IPS-11a (cell line): ENCODE results near the gene CENPX.

Source experiments
- H3K4me3 ChIP-seq: one replicate; pipeline ENCODE4 v1.5.1; 2013; ENCODE audit warnings: low read depth, low read length, control low read depth

Gene CENPX

DNA sequence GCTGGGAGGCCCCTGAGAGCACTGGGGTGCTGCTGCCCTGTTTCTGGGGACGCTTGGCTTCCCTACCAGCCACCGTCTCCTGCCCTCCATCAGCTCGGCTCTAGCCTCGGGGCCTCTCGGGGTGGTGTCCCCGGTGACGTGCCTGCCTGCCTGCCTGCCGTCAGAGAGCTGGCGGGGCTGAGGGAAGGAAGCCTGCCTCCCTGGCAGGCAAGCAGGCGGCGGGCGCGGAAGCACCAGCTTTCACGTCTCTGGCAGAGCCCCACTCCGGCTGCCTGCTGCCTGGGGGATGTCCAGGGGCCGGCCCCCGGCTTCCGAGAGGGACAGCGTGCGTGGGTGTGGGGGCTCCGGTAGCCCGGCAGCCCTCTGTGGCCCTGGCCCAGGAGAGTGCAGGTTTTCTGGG is 9.3 kb downstream of the CENPX start:
- H3K4me3 ChIP-seq, result no peak overlapping the region

DNA sequence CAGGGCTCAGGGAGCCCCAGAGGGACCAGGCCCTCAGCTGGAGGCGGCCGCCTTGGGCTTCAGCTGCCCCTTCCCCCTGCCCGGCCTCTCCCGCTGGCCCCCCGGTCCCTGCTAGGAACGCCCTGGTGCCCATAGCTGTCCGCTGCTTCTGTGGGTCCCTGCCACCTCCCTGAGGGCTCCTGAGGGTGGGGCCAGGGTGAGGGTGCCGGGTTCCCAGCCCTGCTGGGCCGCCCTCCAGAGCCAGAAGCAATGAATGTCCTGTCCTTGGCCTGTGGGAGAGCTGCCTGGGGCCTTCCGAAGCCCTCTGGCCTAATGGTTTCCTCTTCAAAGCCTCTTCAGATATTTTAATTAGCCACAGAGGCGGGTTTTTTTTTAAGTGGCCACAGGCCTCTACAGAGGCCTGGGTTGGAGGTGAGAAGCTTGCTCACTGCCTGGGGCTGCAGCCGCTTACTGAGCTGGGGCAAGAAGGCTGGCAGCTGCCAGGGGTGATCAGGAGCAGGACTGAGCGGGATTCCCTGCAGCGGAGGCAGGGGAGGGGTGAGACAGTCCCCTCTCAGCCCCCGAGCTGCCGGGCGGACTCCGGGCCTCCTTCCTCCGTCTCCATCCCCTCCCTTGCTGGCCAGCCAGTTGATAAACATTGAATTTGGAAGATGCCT is 9.9 kb downstream of the CENPX start:
- no peak overlapping the region for H3K4me3 ChIP-seq

- no peak overlapping the region for H3K4me3 ChIP-seq
Measured at GRCh38 chr17:82012261-82012639, 10.4 kb downstream of the CENPX start.

DNA sequence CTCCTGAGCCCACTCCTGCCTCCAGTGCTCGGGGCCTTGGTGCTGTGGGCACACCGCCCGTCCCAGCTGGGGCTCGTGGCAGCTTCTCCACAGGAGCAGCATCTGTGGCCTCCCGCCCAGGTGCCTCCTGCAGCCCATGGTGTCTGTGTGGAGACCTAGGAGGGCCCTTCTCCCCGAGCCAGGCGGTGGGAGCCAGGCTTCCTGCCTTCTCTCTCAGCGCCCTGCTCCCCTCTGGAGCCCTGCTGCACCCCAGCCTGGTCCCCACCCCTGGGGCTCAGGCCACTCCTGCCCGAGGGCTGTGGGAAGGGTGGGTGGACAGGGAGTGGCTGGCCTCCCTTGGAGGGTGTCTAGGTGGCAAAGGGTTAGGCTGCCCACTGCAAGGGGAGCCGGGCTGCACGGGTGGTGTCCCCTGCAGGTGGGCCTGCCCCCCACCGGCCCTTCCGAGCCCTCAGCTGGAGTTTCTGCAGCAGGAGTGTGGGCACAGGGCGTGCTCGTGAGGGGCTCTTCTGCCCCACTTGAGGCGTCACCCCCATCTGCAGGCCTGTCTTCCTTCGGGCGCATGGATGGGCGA is 11.0 kb downstream of the CENPX start:
- no peak overlapping the region for H3K4me3 ChIP-seq

GRCh38 chr17:82010575-82011525 is 11.8 kb downstream of the CENPX start:
- H3K4me3 ChIP-seq, result no peak overlapping the region

GRCh38 chr17:82009413-82009812 is 13.3 kb downstream of the CENPX start:
- no peak overlapping the region for H3K4me3 ChIP-seq

DNA sequence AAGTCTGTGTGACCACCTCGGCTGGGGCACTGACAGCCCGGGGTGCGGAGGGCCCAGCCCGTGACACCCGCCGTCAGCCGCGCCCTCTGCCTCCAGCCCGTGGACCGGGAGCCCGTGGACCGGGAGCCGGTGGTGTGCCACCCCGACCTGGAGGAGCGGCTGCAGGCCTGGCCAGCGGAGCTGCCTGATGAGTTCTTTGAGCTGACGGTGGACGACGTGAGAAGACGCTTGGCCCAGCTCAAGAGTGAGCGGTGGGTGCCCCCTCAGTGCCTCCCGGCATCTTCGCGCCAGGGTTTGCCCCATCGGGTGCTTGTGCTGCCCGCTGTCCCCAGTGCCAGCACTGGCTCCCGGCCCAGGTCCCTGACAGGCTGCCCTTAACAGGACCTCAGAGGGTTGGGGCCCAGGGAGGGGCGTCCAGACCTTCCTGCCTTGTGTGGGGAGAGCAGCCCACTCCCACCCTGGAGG is 13.7 kb downstream of the CENPX start:
- no peak overlapping the region for H3K4me3 ChIP-seq

- no peak overlapping the region for H3K4me3 ChIP-seq
Measured at GRCh38 chr17:82008258-82008940, 14.3 kb downstream of the CENPX start.

- no peak overlapping the region for H3K4me3 ChIP-seq
Measured at GRCh38 chr17:82007495-82008257, 15.0 kb downstream of the CENPX start.

- no peak overlapping the region for H3K4me3 ChIP-seq
Measured at GRCh38 chr17:82007228-82007494, 15.5 kb downstream of the CENPX start.

- no peak overlapping the region for H3K4me3 ChIP-seq
Measured at GRCh38 chr17:82006468-82007227, 16.0 kb downstream of the CENPX start.

DNA sequence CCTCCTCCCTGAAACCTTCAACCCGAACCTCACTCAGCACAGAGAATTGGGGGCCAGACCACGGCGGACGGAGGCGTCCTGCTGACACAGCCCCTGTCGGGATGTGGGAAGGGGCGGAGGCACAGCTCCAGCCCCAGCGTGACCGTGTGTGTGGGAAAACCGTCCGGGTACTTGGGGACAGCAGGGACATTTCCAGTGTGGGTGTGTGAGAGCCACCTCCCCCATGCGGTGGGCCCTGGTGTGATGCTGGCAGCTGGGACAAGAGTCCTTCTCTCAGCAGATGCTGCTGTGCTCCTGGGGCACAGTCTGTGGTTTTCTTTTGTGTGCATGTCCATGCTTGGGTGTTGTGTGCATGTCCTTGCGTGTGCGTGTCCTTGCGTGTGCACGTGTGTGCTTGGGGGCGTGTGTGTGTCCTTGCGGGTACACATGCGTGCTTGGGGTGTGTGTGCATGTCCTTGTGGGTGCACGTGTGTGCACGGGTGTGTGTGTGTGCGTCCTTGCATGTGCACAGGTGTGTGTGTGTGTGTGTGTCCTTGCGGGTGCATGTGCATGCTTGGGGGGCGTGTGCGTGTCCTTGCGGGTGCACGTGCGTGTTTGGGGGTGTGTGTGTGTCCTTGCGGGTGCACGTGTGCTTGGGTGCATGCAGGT is 16.9 kb downstream of the CENPX start:
- no peak overlapping the region for H3K4me3 ChIP-seq

DNA sequence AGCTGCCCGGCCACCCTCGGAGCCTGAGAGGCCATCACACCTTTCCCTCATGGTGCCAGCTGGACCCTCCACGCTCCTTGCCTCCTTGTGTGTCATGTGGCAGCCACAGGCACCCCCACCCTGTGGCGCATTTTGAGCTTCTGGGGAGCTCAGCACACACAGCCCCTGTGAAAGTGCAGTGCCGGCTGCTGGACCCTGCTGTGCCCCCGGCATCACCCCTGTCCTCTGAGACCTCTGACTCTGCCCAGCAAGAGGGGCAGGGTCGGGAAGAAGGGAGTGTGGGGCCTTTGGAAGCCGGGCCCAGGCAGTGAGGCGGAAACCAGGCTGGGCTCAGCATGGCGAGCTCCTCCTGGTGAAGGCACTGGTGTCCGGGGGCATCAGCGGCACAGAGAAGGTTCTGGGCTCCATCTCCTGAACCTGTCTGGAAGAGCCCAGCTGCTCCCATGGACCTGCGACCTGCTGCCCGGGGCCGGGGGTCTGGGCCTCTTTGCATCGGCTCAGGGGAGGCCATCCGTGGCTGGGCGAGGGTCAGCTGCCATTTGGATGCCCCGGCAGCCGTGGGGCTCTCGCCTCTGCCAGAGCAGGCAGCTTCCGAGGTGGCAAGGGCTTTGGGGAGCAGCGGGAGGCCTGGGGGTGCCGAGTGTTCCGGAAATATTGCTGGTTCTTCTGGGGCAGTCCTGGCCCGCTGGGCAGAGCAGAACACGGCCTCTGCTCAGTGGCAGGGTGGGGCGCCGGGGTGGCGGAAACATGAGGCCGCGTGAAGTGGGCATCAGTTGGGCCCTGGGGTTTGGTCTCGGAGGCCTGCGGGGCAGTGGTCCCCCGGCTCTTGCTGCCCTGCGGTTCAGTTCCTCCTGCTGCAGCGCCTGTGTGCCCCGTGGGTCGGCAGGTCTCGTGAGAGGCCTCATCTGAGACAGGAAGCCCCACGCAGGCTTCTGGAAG is 17.9 kb downstream of the CENPX start:
- no peak overlapping the region for H3K4me3 ChIP-seq

DNA sequence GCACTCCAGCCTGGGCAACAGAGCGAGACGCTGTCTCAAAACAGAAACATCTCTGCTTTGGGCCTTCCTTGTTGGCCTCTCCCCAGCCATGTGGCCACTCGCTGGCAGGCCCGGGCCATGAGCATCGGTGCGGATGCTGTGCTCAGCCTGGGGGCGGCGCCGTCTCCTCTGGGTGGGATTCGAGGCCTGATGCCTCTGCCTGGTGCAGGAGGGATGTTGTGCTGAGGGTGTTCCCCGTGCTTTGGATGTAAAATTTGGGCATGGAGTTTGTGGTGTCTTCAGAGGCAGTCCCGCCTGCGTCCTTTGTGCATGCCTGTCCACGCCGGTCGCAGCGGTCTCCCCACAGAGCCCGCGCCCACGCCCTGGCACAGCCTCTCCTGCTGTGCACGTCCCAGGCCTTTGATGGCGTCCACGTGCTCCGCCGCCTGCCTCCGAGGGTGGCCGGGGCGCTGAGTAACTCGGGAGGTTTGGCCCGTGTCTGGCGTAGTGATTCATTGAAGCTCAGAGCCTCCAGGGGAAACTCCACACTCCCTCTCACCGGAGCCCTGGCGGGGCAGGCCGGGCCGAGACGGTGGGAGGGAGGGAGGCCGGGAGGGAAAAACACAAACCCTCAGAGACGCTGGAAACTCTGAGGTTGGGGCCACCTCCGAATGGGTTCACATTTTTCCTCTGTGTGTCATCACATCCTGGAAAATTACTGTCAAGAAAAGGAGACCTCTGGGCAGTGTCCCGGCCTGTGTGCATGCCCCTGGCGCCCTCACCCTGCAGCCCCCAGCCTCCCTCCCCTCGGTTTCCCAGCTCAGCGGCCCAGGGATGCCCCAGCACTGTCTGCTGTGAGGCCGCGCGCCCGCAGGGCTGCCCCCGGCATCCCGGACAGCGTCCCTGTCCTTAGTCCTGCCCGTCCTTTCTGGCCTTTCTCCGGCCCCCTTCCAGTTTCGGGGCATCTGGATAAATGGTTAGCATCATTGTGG is 19.0 kb downstream of the CENPX start:
- no peak overlapping the region for H3K4me3 ChIP-seq

- H3K4me3 ChIP-seq, result no peak overlapping the region
Measured at GRCh38 chr17:82001571-82002056, 21.1 kb downstream of the CENPX start.

GRCh38 chr17:82000803-82001570 is 21.7 kb downstream of the CENPX start:
- H3K4me3 ChIP-seq, result no peak overlapping the region
